ENCODE results near the gene HLA-DOA.

DNA sequence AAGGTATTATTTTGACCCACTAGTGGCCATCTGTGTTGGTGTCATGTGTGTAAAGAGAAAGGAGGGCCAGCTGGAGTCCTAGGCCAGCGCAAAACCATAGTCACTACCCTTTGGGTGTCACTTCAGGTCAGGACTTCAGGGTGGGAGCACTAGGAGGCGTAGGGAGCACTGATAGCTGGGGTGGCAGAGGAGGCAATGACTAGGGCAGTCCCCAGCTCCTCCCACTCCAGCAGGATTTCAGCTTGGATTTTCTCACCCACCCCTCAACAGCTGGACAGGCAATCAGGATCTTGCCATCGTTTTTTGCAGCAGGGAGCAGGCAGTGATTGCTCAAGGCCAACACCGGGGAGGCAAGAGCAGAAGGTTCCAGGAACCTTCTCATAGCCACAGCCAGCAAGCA lies 4.2 kb upstream of the HLA-DOA start:
- TF ChIP-seq TEAD4 (CRISPR knock-in tag; IDR thresholded peaks at IDR 0.05) (no peak), SP1 (CRISPR knock-in tag; conservative IDR thresholded peaks at IDR 0.05) (no peak), CTCF (IDR thresholded peaks at IDR 0.05) (no peak), CREB1 (CRISPR knock-in tag; IDR thresholded peaks at IDR 0.05) (no peak), ZNF138 (CRISPR knock-in tag; conservative IDR thresholded peaks at IDR 0.05) (no peak), ATF3 (CRISPR knock-in tag; conservative IDR thresholded peaks at IDR 0.05) (no peak), JUN (CRISPR knock-in tag; IDR thresholded peaks at IDR 0.05) (no peak), NR2C2 (CRISPR knock-in tag; IDR thresholded peaks at IDR 0.05) (no peak), MYBL2 (CRISPR knock-in tag; IDR thresholded peaks at IDR 0.05) (no peak), ZNF512 (CRISPR knock-in tag; IDR thresholded peaks at IDR 0.05; ENCODE audit: borderline replicate concordance) (no peak), MXD4 (CRISPR knock-in tag; IDR thresholded peaks at IDR 0.05; ENCODE audit: borderline replicate concordance) (no peak)
- TF ChIP-seq, protein P1, sequence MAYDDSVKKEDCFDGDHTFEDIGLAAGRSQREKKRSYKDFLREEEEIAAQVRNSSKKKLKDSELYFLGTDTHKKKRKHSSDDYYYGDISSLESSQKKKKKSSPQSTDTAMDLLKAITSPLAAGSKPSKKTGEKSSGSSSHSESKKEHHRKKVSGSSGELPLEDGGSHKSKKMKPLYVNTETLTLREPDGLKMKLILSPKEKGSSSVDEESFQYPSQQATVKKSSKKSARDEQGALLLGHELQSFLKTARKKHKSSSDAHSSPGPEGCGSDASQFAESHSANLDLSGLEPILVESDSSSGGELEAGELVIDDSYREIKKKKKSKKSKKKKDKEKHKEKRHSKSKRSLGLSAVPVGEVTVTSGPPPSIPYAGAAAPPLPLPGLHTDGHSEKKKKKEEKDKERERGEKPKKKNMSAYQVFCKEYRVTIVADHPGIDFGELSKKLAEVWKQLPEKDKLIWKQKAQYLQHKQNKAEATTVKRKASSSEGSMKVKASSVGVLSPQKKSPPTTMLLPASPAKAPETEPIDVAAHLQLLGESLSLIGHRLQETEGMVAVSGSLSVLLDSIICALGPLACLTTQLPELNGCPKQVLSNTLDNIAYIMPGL (CRISPR knock-in tag; IDR thresholded peaks at IDR 0.05) = no peak

Data from WTC11 (cell line).